Esophagus squamous epithelium (tissue), 5 donors: ENCODE measurements around the gene SYNE3. TPM values are rescaled to one million over a fixed set of nuclear protein-coding genes. Genes with fewer than 3 reads are reported as not detected.

Source experiments
- DNase-seq: peaks from one replicate; lab custom pipeline; 2025; lab: John Stamatoyannopoulos, UW
- H3K27ac ChIP-seq, 4 donors: fragments of 200-600 bp; sonication (generic); one replicate each; pipeline ENCODE4 v1.5.1; 2016 to 2019; ENCODE audit warnings: mild to moderate bottlenecking in 1 of 4
- H3K27me3 ChIP-seq, 4 donors: fragments of 200-600 bp; sonication (generic); 1 replicate in 3 of 4; 2 replicates in 1 of 4; pipeline versions ENCODE4 v1.5.1 to v1.6.0; 2017 to 2021; ENCODE audit warnings: antibody characterized with exemption in 1 of 4
- H3K36me3 ChIP-seq, 3 donors: fragments of 200-600 bp; sonication (generic); one replicate each; pipeline ENCODE4 v1.5.1; 2016 to 2019
- H3K4me1 ChIP-seq, 3 donors: fragments of 200-600 bp; sonication (generic); one replicate each; pipeline ENCODE4 v1.5.1; 2017 to 2019
- H3K4me3 ChIP-seq, 4 donors: fragments of 200-600 bp; sonication (generic); 1 replicate in 3 of 4; 2 replicates in 1 of 4; pipeline ENCODE4 v1.5.1; 2016 to 2019; ENCODE audit warnings: mild to moderate bottlenecking in 2 of 4, moderate library complexity in 1 of 4
- H3K9me3 ChIP-seq, 3 donors: fragments of 200-600 bp; sonication (generic); one replicate each; pipeline ENCODE4 v1.5.1; 2016 to 2019
- CTCF ChIP-seq, 6 experiments: fragments of 450-650 bp in 4 of 6; fragments of 200-600 bp in 2 of 6; sonication (generic) in 2 of 6; IDR thresholded peaks; one replicate each; pipeline ENCODE4 v1.5.1; 2016 to 2019; ENCODE audit warnings: antibody characterized with exemption in 6 of 6, mild to moderate bottlenecking in 4 of 6, moderate library complexity in 4 of 6
- POLR2A ChIP-seq, 4 donors: fragments of 450-650 bp; IDR thresholded peaks; one replicate each; pipeline ENCODE4 v1.6.1; 2017; ENCODE audit warnings: antibody characterized with exemption in 4 of 4, mild to moderate bottlenecking in 4 of 4, moderate library complexity in 3 of 4
- WGBS, 2 donors: methylation state at CpG; one replicate each; pipeline ENCODE4 v1.1.5; 2018; 5-methylcytosine and 5-hydroxymethylcytosine counted together
- intact Hi-C: fragments of 100-400 bp; cut with DNase I; formaldehyde crosslinking; loops from one replicate; pipeline ENCODE4 v1.15.0; 2022
- total RNA-seq, 4 donors: library from RNA; depleted of rRNA; stranded (reverse); fragments of >200 nt; gene quantifications; one replicate each; pipeline ENCODE4 v1.1.0, GENCODE V29; 2016
- donor health status: DM: yes; HTN: yes; CAD: no.

SYNE3 gene
- total RNA-seq, 4 donors from 2014 or later, result 1.5 to 11.6 (median 5.5) TPM

- WGBS, 2 donors, result 71 to 86% methylated on average over 11 of the region's 18 CpGs
- peak overlapping the region in 3 of 4 donors; percentile 19 to 82 (median 71) for H3K27ac ChIP-seq
- H3K4me1 ChIP-seq, result peaks cover 23 to 93% (median 51%) of the 10 kb centered on the region in 3 donors
- no peak for DNase-seq
- H3K27me3 ChIP-seq, result peaks cover 0 to 10% (median 0%) of the 10 kb centered on the region in 4 donors
- H3K9me3 ChIP-seq, result no peaks in the 10 kb centered on the region
- TF ChIP-seq CTCF (IDR thresholded peaks at IDR 0.05) (no peak), POLR2A (IDR thresholded peaks at IDR 0.05) (no peak)
- no peaks in the 10 kb centered on the region for H3K36me3 ChIP-seq
- H3K4me3 ChIP-seq, result no peak overlapping the region
- intact Hi-C loops, result no loop called here
Measured at GRCh38 chr14:95481391-95482022, 34.9 kb downstream of the SYNE3 start.

GRCh38 chr14:95480887-95481226 lies 35.6 kb downstream of the SYNE3 start:
- TF ChIP-seq POLR2A (IDR thresholded peaks at IDR 0.05) (no peak), CTCF (IDR thresholded peaks at IDR 0.05) (no peak)
- H3K27ac ChIP-seq, result peak overlapping the region in 3 of 4 donors; percentile 46 to 82 (median 71)
- H3K27me3 ChIP-seq, result peaks cover 0 to 10% (median 0%) of the 10 kb centered on the region in 4 donors
- intact Hi-C loops, result no loop called here
- peaks cover 0 to under 1% (median 0%) of the 10 kb centered on the region in 3 donors for H3K36me3 ChIP-seq
- H3K4me3 ChIP-seq, result no peak overlapping the region
- no peaks in the 10 kb centered on the region for H3K9me3 ChIP-seq
- peaks cover 23 to 86% (median 51%) of the 10 kb centered on the region in 3 donors for H3K4me1 ChIP-seq
- no peak for DNase-seq
- WGBS, 2 donors, result 81 to 84% methylated on average over 3 of the region's 9 CpGs

- Histone ChIP-seq H3K4me1 (peaks cover 23 to 81% (median 51%) of the 10 kb centered on the region in 3 donors), H3K36me3 (peaks cover under 1 to 6% (median under 1%) of the 10 kb centered on the region in 3 donors), H3K27me3 (peaks cover 0 to 10% (median 0%) of the 10 kb centered on the region in 4 donors), H3K4me3 (no peak overlapping the region), H3K27ac (peak overlapping the region in 3 of 4 donors; percentile 46 to 82 (median 71)), H3K9me3 (no peaks in the 10 kb centered on the region)
- no peak for DNase-seq
- TF ChIP-seq CTCF (IDR thresholded peaks at IDR 0.05), result no peak
- TF ChIP-seq POLR2A (IDR thresholded peaks at IDR 0.05), result no peak
- WGBS, 2 donors, result 55 to 58% methylated on average over 9 to 11 of the region's 11 CpGs
- intact Hi-C loops, result no loop called here
Measured at GRCh38 chr14:95480109-95480886, 36.2 kb downstream of the SYNE3 start.

- peaks cover 23 to 73% (median 50%) of the 10 kb centered on the region in 3 donors for H3K4me1 ChIP-seq
- no peaks in the 10 kb centered on the region for H3K9me3 ChIP-seq
- peak overlapping the region in 2 of 4 donors; percentile 64 to 71 for H3K27ac ChIP-seq
- intact Hi-C loops, result no loop called here
- DNase-seq, result no peak
- peaks cover 4 to 14% (median 5%) of the 10 kb centered on the region in 3 donors for H3K36me3 ChIP-seq
- WGBS, 2 donors, result 73 to 77% methylated on average over 2 to 4 of the region's 4 CpGs
- H3K4me3 ChIP-seq, result no peak overlapping the region
- TF ChIP-seq CTCF (IDR thresholded peaks at IDR 0.05) (no peak), POLR2A (IDR thresholded peaks at IDR 0.05) (no peak)
- peaks cover 0 to 10% (median 0%) of the 10 kb centered on the region in 4 donors for H3K27me3 ChIP-seq
Measured at GRCh38 chr14:95479494-95479893, 37.0 kb downstream of the SYNE3 start.

GRCh38 chr14:95478818-95479217 lies 37.6 kb downstream of the SYNE3 start:
- peak overlapping the region in 1 of 4 donors; percentile 5 for H3K27ac ChIP-seq
- peaks cover 0 to 10% (median 0%) of the 10 kb centered on the region in 4 donors for H3K27me3 ChIP-seq
- no peaks in the 10 kb centered on the region for H3K9me3 ChIP-seq
- peaks cover 4 to 21% (median 5%) of the 10 kb centered on the region in 3 donors for H3K36me3 ChIP-seq
- no peak for TF ChIP-seq POLR2A (IDR thresholded peaks at IDR 0.05)
- no peak for TF ChIP-seq CTCF (IDR thresholded peaks at IDR 0.05)
- H3K4me1 ChIP-seq, result peaks cover 17 to 66% (median 44%) of the 10 kb centered on the region in 3 donors
- H3K4me3 ChIP-seq, result no peak overlapping the region
- WGBS, 2 donors, result 87 to 98% methylated on average over 3 to 4 of the region's 4 CpGs
- intact Hi-C loops, result no loop called here
- DNase-seq, result no peak
